ENCODE results near the gene USP21. TPM values are rescaled to one million over a fixed set of nuclear protein-coding genes. Genes with fewer than 3 reads are reported as not detected.

The USP21 gene
- total and polyA plus RNA-seq, 9 of the 15 experiments (the other 6 are each of a cell fraction or from before 2014, with no cell fraction given) = 4.9 to 52.4 (median 21.6) TPM

GRCh38 chr1:161177112-161177935 is 18.0 kb downstream of the USP21 start, which contains the start of gene B4GALT3 (continued):
- TF ChIP-seq SAP30 (IDR thresholded peaks at IDR 0.05; ENCODE audit: borderline replicate concordance, insufficient read depth, low read depth, low read length, poor library complexity, severe bottlenecking) = peak; percentile 62
- 0 out of 2 replicates have a peak, but pooled peaks have one; percentile 54 for TF ChIP-seq ZBTB17 (CRISPR knock-in tag; IDR thresholded peaks at IDR 0.05)
- peak; percentile 98 for TF ChIP-seq ESRRA (IDR thresholded peaks at IDR 0.05; ENCODE audit: borderline replicate concordance, low read depth)
- TF ChIP-seq SMAD4 (CRISPR knock-in tag; conservative IDR thresholded peaks at IDR 0.05) = peak; percentile 90
- TF ChIP-seq STAT5B (CRISPR knock-in tag; IDR thresholded peaks at IDR 0.05) = no peak
- TF ChIP-seq ZNF316 (IDR thresholded peaks at IDR 0.05) = 0 out of 2 replicates have a peak, but pooled peaks have one; percentile 27
- peak; percentile 57 for TF ChIP-seq SMC3 (conservative IDR thresholded peaks at IDR 0.05; ENCODE audit: insufficient read depth, low read depth, low read length)
- TF ChIP-seq VEZF1 (CRISPR knock-in tag; IDR thresholded peaks at IDR 0.05) = peak; percentile 60
- peak; percentile 84 for TF ChIP-seq POLR2AphosphoS5 (IDR thresholded peaks at IDR 0.05; ENCODE audit: control insufficient read depth, insufficient read depth, low read depth, low read length)
- TF ChIP-seq ZNF740 (CRISPR knock-in tag; IDR thresholded peaks at IDR 0.05) = 0 out of 2 replicates have a peak, but pooled peaks have one; percentile 13
- TF ChIP-seq ZNF740 (tag; IDR thresholded peaks at IDR 0.05) = no peak
- 0 out of 4 replicates have a peak, but pooled peaks of 1 of the 2 experiments have one; percentile 50 for TF ChIP-seq UBTF (IDR thresholded peaks at IDR 0.05; ENCODE audit: borderline replicate concordance in 1 of 2, low read depth in 2 of 2, low read length in 2 of 2)
- no peak for TF ChIP-seq ZNF518B (CRISPR knock-in tag; IDR thresholded peaks at IDR 0.05)
- peak; percentile 81 to 87 (median 82) for TF ChIP-seq CTCF (IDR thresholded peaks at IDR 0.05 in 2 of 3, conservative IDR thresholded peaks at IDR 0.05 in 1 of 3; ENCODE audit: insufficient read depth in 2 of 3, low read depth in 1 of 3, low read length in 3 of 3)
